ENCODE data around the gene TFDP2. TPM values are rescaled to one million over a fixed set of nuclear protein-coding genes. Genes with fewer than 3 reads are reported as not detected.

Gene TFDP2
- total RNA-seq, 1 experiment from 2014 or later, result 76.0 TPM

DNA sequence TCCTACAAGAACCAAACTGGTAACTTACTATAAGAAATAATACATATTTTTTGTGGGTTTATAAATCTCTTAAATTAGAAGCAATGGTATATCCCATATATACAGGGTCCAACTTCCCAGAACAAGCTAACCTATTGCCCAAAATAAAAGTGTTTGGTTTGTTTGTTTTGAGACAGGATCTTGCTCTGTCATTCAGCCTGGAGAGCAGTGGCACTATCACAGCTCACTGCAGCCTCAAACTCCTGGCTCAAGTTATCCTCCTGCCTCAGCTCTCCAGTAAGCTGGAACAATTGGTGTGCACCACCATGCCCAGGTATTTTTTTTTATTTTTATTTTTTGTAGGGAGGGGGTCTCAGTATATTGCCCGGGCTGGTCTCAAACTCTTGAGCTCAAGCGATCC, 135.4 kb downstream of the TFDP2 start:
- H2AK5ac ChIP-seq (ENCODE audit: insufficient read length, low read length), result no peak overlapping the region
- DNase-seq, result no peak
- no peak overlapping the region for H3K14ac ChIP-seq (ENCODE audit: insufficient read depth, low read length)
- Mint-ChIP-seq H3K4me1 (peaks cover 0 to under 1% of the 10 kb centered on the region in 2 experiments; a peak in 1 of 4 replicates), H3K27ac (no peak overlapping the region), H3K36me3 (ENCODE audit: insufficient read depth in 1 of 3, low read depth in 3 of 3) (peaks cover 0 to 9% (median 4%) of the 10 kb centered on the region in 3 experiments; a peak in 4 of 7 replicates), H3K4me3 (no peak overlapping the region), H3K9me3 (no peaks in the 10 kb centered on the region; a peak in 1 of 5 replicates), H3K27me3 (ENCODE audit: low read depth) (no peaks in the 10 kb centered on the region)
- no peak overlapping the region for H3K23ac ChIP-seq (ENCODE audit: insufficient read length, low read depth, low read length)
- no peak overlapping the region for H3K27ac ChIP-seq (ENCODE audit: insufficient read length, low read depth, low read length)
- H2BK15ac ChIP-seq (ENCODE audit: low read depth, low read length), result no peak overlapping the region
- peaks cover 7% of the 10 kb centered on the region for H3K79me1 ChIP-seq (ENCODE audit: insufficient read depth, low read depth, low read length, poor library complexity, severe bottlenecking)
- no peaks in the 10 kb centered on the region for H3K9me3 ChIP-seq (ENCODE audit: control insufficient read depth, low read depth, low read length)
- no peak overlapping the region for H2BK120ac ChIP-seq (ENCODE audit: low read depth, low read length, poor library complexity, severe bottlenecking)
- H3K4me2 ChIP-seq (ENCODE audit: insufficient read depth, insufficient read length, low read length), result no peak overlapping the region
- TF ChIP-seq, protein P1, sequence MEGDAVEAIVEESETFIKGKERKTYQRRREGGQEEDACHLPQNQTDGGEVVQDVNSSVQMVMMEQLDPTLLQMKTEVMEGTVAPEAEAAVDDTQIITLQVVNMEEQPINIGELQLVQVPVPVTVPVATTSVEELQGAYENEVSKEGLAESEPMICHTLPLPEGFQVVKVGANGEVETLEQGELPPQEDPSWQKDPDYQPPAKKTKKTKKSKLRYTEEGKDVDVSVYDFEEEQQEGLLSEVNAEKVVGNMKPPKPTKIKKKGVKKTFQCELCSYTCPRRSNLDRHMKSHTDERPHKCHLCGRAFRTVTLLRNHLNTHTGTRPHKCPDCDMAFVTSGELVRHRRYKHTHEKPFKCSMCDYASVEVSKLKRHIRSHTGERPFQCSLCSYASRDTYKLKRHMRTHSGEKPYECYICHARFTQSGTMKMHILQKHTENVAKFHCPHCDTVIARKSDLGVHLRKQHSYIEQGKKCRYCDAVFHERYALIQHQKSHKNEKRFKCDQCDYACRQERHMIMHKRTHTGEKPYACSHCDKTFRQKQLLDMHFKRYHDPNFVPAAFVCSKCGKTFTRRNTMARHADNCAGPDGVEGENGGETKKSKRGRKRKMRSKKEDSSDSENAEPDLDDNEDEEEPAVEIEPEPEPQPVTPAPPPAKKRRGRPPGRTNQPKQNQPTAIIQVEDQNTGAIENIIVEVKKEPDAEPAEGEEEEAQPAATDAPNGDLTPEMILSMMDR (conservative IDR thresholded peaks at IDR 0.05), result no peak
- H3K9ac ChIP-seq (ENCODE audit: extremely low read depth, insufficient read length, low read length), result no peak overlapping the region
- H3K79me2 ChIP-seq (ENCODE audit: insufficient read depth, low read length), result peaks cover under 1% of the 10 kb centered on the region; the same call in 1 of the 2 replicates
- no peak overlapping the region for H2BK20ac ChIP-seq (ENCODE audit: low read depth, low read length, poor library complexity, severe bottlenecking)
- H3K23me2 ChIP-seq (ENCODE audit: insufficient read length, low read depth, low read length, poor library complexity, severe bottlenecking), result no peaks in the 10 kb centered on the region
- no peak overlapping the region for H3K56ac ChIP-seq (ENCODE audit: insufficient read length, low read depth, low read length)
- no peak overlapping the region for H3K4ac ChIP-seq (ENCODE audit: low read depth, low read length)
- no peak overlapping the region for H3K18ac ChIP-seq (ENCODE audit: insufficient read length, low read depth, low read length)
- H3K4me1 ChIP-seq (ENCODE audit: insufficient read depth, low read length), result no peaks in the 10 kb centered on the region
- no peak overlapping the region for H4K91ac ChIP-seq (ENCODE audit: insufficient read length, low read depth, low read length)
- H4K8ac ChIP-seq (replicated peaks; ENCODE audit: insufficient read length, low read depth, low read length), result no peak overlapping the region
- no peak overlapping the region for H3T11ph ChIP-seq (ENCODE audit: low read length)
- no peak overlapping the region for H2BK12ac ChIP-seq (ENCODE audit: insufficient read length, low read depth, low read length)
- no peak overlapping the region for H2AFZ ChIP-seq (ENCODE audit: low read length)
- no peaks in the 10 kb centered on the region for H3K27me3 ChIP-seq (ENCODE audit: insufficient read depth, low read length)
- WGBS (ENCODE audit: extremely low coverage, insufficient read length, low lambda C conversion rate), result no CpG with 5 or more reads among the region's 2 CpGs
- H4K5ac ChIP-seq (ENCODE audit: insufficient read length, low read depth, low read length), result no peak overlapping the region
- no peak overlapping the region for H2BK5ac ChIP-seq (ENCODE audit: insufficient read length, low read length)
- no peaks in the 10 kb centered on the region for H4K20me1 ChIP-seq (ENCODE audit: control insufficient read depth, insufficient read depth, insufficient read length)
